Measurements from ENCODE around the gene AKT1S1.

AKT1S1 gene

DNA sequence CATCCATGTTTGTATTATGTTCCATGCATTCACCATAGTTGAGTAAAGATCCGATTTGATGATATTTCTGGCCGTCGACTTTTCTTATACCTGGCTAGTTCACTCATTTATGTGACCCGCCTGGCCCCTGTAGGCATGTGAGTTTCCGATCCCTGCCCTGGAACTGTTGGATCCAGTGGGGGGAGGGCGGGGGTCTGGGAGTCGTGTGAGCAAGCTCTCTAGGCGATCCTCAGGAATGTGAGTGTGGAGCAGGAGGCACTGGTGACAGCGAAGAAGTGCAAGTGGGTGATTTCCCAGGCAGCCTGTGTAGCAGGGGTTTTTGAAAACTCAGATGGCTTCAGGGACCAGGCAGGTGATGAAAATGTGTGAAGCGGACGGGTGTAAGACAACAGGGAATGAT lies 36.8 kb downstream of the AKT1S1 start:
- TF ChIP-seq, protein P1, sequence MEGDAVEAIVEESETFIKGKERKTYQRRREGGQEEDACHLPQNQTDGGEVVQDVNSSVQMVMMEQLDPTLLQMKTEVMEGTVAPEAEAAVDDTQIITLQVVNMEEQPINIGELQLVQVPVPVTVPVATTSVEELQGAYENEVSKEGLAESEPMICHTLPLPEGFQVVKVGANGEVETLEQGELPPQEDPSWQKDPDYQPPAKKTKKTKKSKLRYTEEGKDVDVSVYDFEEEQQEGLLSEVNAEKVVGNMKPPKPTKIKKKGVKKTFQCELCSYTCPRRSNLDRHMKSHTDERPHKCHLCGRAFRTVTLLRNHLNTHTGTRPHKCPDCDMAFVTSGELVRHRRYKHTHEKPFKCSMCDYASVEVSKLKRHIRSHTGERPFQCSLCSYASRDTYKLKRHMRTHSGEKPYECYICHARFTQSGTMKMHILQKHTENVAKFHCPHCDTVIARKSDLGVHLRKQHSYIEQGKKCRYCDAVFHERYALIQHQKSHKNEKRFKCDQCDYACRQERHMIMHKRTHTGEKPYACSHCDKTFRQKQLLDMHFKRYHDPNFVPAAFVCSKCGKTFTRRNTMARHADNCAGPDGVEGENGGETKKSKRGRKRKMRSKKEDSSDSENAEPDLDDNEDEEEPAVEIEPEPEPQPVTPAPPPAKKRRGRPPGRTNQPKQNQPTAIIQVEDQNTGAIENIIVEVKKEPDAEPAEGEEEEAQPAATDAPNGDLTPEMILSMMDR (IDR thresholded peaks at IDR 0.05; ENCODE audit: low read depth, low read length, missing control alignments): no peak
- no peak for DNase-seq (ENCODE audit: extremely low read depth, low read depth)
- no peak overlapping the region for H3K4me3 ChIP-seq (replicated peaks; ENCODE audit: low read depth, low read length)

DNA sequence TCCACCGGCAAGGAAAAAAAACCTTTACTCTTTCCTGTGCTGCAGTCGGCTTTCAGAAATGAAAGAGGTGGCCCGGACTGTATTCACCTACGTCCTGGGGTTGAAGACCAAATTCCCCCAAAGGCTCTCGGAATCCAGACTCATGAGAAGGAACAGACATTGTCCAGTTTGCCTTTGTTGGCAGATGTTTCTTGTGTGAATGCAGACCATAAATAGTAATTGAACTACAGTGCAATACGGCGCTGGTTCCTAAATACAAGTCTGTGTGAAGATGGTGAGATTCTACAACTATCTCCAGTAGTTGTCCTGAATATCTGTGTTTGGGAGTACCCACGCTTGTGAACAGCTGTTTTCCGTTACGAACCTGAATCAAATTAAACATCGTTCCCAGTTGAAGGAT lies 37.4 kb downstream of the AKT1S1 start:
- TF ChIP-seq, protein P1 (IDR thresholded peaks at IDR 0.05; ENCODE audit: low read depth, low read length, missing control alignments): no peak
- no peak for DNase-seq (ENCODE audit: extremely low read depth, low read depth)
- H3K4me3 ChIP-seq (replicated peaks; ENCODE audit: low read depth, low read length): no peak overlapping the region

DNA sequence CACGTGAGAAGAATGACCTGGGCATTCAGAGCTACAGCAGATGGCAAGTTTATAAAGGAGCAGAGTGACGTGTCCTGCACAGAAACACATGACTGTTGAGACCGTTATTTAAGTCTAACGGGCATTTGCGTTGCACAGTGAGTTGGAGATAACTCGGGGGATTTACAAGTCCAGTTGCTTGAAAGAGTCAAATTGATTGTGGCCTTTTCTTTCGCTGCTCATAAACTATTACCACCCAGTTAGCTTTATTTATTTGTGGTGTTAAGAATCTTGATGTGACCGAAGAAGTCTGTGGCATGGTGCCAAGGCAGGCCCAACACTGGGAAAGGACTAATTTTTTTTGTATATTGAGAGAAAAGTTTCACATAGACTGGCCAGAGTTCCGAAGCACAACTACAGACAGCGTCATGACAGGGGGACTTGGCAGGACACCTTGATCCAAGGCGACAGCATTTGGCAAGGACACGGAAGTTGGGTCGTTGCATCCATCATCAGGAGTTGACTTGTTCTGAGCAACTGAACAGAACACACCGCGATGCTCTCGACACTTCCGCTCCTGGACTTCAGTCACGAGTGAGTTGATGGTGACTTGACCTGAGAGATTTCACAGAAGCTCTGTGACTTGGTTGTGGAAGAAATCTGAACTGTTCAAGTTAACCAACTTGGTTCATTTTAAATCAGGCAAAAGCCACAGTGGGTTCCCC lies 38.1 kb downstream of the AKT1S1 start:
- TF ChIP-seq, protein P1 (IDR thresholded peaks at IDR 0.05; ENCODE audit: low read depth, low read length, missing control alignments): no peak
- no peak for DNase-seq (ENCODE audit: extremely low read depth, low read depth)
- H3K4me3 ChIP-seq (replicated peaks; ENCODE audit: low read depth, low read length): no peak overlapping the region

DNA sequence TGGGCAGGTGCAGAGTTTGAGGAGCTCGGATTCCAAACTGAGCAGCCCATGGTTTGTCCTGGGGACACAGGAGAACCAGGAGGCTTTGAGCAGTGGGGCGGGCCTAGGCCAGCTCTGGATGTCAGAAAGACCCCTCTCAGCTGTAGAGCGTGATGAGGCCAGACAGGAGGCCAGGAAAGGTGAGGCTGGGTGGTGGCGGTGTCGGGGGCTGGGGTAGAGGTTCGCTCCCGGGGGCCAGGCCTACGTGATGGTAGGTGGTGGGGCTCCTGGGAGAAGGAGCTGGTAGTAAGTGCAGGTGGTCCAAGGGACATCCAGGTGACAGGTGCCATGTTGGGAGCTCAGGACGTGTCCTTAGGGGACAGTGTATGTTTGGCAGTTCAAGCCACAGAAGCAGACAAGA lies 39.7 kb downstream of the AKT1S1 start:
- no peak overlapping the region for H3K4me3 ChIP-seq (replicated peaks; ENCODE audit: low read depth, low read length)
- TF ChIP-seq, protein P1 (IDR thresholded peaks at IDR 0.05; ENCODE audit: low read depth, low read length, missing control alignments): no peak
- no peak for DNase-seq (ENCODE audit: extremely low read depth, low read depth)

DNA sequence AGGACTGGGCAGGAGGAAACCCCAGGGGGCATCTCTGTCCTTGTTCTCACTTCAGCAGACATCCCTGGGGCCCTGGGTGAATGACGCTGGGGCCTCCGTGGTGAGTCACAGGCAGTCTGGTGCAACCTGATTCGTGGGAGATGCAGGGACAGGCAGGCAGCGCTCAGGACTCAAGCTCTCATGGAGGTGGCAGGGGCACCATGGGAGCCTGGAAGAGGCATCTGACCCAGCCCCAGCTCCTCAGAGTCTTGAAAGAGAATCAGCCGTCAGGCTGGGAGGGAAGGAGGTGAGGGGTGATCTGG lies 40.2 kb downstream of the AKT1S1 start:
- TF ChIP-seq, protein P1 (IDR thresholded peaks at IDR 0.05; ENCODE audit: low read depth, low read length, missing control alignments): no peak
- H3K4me3 ChIP-seq (replicated peaks; ENCODE audit: low read depth, low read length): no peak overlapping the region
- DNase-seq (ENCODE audit: extremely low read depth, low read depth): no peak

DNA sequence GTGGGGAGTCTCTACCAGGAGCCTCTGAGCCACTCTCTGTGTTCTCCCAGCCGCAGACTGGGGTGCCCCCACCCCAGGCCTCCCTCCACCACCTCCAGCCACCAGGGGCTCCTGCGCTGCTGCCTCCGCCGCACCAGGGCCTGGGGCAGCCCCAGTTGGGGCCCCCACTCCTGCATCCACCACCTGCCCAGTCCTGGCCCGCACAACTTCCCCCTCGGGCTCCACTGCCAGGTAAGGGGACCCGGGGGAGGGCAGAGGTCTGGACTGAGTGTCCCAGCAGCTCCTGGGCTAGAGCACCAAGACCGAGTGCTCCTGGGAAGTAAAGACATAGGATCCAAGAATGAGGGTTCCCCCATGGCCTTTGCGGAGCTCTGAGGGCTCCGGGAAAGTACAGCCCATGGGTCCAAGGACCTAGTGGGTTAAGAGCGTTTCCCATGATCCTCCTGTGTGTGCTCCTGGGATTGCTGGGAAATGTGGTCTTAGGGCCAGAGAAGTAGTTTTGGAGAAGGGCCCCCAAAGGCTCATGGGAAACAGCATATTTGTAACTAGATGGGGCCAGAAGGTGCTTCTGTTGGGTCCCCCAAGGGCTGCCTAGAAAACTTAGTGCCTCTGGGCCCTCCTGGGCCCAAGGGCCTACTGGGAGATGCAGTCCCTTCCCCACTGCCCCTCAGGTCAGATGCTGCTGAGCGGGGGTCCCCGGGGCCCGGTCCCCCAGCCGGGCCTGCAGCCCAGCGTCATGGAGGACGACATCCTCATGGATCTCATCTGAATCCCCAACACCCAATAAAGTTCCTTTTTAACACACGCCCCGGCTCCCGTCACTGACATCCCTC lies 40.8 kb downstream of the AKT1S1 start:
- TF ChIP-seq, protein P1 (IDR thresholded peaks at IDR 0.05; ENCODE audit: low read depth, low read length, missing control alignments): no peak
- no peak overlapping the region for H3K4me3 ChIP-seq (replicated peaks; ENCODE audit: low read depth, low read length)
- no peak for DNase-seq (ENCODE audit: extremely low read depth, low read depth)
